Suprapubic skin (tissue), 4 donors: ENCODE measurements around the gene SLC11A1.

Source experiments
- EP300 ChIP-seq: sonication (generic); formaldehyde crosslinking; IDR thresholded peaks from one replicate; pipeline ENCODE4 v1.6.1; 2017; ENCODE audit warnings: antibody characterized with exemption
- POLR2A ChIP-seq, 2 donors: fragments of 450-650 bp; IDR thresholded peaks; one replicate each; pipeline ENCODE4 v1.6.1; 2017; ENCODE audit warnings: antibody characterized with exemption in 2 of 2, mild to moderate bottlenecking in 2 of 2, moderate library complexity in 2 of 2
- POLR2AphosphoS5 ChIP-seq, 3 donors: sonication (generic); formaldehyde crosslinking; IDR thresholded peaks; one replicate each; pipeline ENCODE4 v1.6.1; 2017; ENCODE audit warnings: antibody characterized with exemption in 3 of 3
- TF ChIP-seq, protein P1 (sequence below), 2 donors: fragments of 200-600 bp in 1 of 2; fragments of 450-650 bp in 1 of 2; sonication (generic) in 1 of 2; IDR thresholded peaks; one replicate each; pipeline ENCODE4 v1.5.1; 2016 to 2019; ENCODE audit warnings: antibody characterized with exemption in 2 of 2, mild to moderate bottlenecking in 1 of 2, moderate library complexity in 1 of 2

DNA sequence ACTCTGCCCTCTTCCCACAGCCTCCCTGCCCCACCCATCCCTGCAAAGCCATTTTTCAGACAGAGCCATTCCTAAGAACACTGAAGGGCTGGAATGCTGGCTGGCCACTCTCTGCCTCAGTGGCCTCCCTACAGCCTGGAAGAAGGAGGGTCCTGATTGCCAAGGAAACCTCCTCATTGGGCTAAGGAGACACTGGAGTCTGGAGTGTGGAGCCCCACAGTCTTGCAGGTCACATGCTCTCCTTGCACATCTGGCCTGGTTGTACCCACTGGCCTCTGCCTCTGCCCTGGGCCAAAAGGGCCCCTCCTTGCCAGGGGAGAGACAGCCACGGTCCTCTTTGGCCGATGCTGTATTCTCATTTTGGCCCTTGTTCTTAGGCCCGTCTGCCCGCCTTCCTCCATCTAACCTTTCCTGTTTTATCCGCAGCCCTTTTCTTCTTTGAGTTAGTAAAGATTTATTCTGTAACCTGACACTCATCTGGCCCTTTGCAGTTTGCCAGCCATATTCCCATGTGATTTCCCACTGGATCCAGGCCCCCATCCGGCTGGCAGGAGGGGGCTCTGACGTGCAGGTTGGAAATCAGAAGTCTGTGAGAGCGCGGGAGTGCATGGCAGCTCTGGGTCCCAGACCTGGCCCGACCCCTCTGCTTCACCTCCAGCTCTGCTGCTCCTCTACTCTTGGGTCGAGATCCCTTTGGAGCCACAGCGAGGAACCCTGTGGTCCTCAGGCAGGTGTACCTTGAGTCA lies 36.4 kb upstream of the SLC11A1 start:
- TF ChIP-seq, protein P1, sequence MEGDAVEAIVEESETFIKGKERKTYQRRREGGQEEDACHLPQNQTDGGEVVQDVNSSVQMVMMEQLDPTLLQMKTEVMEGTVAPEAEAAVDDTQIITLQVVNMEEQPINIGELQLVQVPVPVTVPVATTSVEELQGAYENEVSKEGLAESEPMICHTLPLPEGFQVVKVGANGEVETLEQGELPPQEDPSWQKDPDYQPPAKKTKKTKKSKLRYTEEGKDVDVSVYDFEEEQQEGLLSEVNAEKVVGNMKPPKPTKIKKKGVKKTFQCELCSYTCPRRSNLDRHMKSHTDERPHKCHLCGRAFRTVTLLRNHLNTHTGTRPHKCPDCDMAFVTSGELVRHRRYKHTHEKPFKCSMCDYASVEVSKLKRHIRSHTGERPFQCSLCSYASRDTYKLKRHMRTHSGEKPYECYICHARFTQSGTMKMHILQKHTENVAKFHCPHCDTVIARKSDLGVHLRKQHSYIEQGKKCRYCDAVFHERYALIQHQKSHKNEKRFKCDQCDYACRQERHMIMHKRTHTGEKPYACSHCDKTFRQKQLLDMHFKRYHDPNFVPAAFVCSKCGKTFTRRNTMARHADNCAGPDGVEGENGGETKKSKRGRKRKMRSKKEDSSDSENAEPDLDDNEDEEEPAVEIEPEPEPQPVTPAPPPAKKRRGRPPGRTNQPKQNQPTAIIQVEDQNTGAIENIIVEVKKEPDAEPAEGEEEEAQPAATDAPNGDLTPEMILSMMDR (IDR thresholded peaks at IDR 0.05) = no peak
- TF ChIP-seq POLR2A (IDR thresholded peaks at IDR 0.05) (no peak), EP300 (no peak), POLR2AphosphoS5 (IDR thresholded peaks at IDR 0.05) (no peak)
